ENCODE data around the gene CLEC4G. TPM values are rescaled to one million over a fixed set of nuclear protein-coding genes. Genes with fewer than 3 reads are reported as not detected.

Gene CLEC4G
- total and polyA plus RNA-seq, 2 of the 8 experiments (the other 6 are each of a cell fraction or from before 2014, with no cell fraction given): 0.35 to 2.9 TPM

DNA sequence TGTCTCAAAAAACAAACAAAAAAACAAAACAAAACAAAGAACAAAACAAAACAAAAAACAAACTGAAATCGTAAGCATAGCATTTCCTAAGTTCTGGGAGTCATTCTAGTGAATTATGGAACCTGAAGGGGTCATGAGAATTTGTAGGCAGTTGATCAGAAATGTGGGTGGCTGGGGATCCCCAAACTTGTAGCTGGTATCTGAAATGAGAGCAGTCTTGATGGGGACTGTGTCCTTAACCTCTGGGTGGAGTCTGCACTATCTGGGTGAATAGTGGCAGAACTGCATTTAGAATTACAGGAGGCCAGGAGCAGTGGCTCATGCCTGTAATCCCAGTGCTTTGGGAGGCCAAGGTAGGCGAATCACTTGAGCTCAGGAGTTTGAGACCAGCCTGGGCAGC, 6.1 kb downstream of the CLEC4G start:
- Histone ChIP-seq H4K91ac (replicated peaks; ENCODE audit: insufficient read length, low read length) (no peak overlapping the region), H3K4me3 (ENCODE audit: extremely low read depth in 1 of 4, insufficient read depth in 2 of 4, low read depth in 3 of 4, low read length in 4 of 4) (no peak overlapping the region), H3K79me2 (ENCODE audit: control insufficient read depth in 1 of 2, insufficient read depth in 2 of 2, low read length in 2 of 2) (no peaks in the 10 kb centered on the region), H2BK20ac (ENCODE audit: low read length) (no peak overlapping the region), H2AFZ (ENCODE audit: low read length) (no peak overlapping the region), H3K9ac (replicated peaks in 1 of 4; ENCODE audit: extremely low read depth in 1 of 4, low read depth in 3 of 4, low read length in 3 of 4) (no peak overlapping the region), H3K79me1 (ENCODE audit: low read depth, low read length) (no peaks in the 10 kb centered on the region), H4K5ac (ENCODE audit: insufficient read length, low read depth, low read length) (no peak overlapping the region), H4K8ac (ENCODE audit: extremely low read depth, insufficient read depth, low read length) (no peak overlapping the region), H2BK15ac (ENCODE audit: low read length) (no peak overlapping the region), H3K23ac (ENCODE audit: insufficient read length) (no peak overlapping the region), H3K4ac (replicated peaks; ENCODE audit: insufficient read length, low read depth, low read length) (no peak overlapping the region), H3K27me3 (replicated peaks in 1 of 4; ENCODE audit: control insufficient read depth in 3 of 4, extremely low read depth in 1 of 4, insufficient read depth in 3 of 4, low read length in 3 of 4) (peaks cover 20 to 33% (median 29%) of the 10 kb centered on the region in 4 experiments), H3K56ac (replicated peaks; ENCODE audit: insufficient read length, low read depth, low read length) (no peak overlapping the region), H2BK12ac (ENCODE audit: low read depth, low read length) (no peak overlapping the region), H2BK5ac (ENCODE audit: low read depth, low read length) (no peak overlapping the region), H3K14ac (ENCODE audit: insufficient read length) (no peak overlapping the region), H3K4me1 (replicated peaks in 1 of 4; ENCODE audit: control insufficient read depth in 3 of 4, insufficient read depth in 4 of 4, low read length in 3 of 4) (peaks cover 0 to 15% (median 9%) of the 10 kb centered on the region in 4 experiments; a peak in 6 of 7 replicates), H3K18ac (ENCODE audit: extremely low read depth, low read length) (no peak overlapping the region), H4K20me1 (replicated peaks in 1 of 2; ENCODE audit: control insufficient read depth in 1 of 2, insufficient read depth in 2 of 2, low read length in 2 of 2) (no peaks in the 10 kb centered on the region), H2BK120ac (replicated peaks; ENCODE audit: low read depth, low read length) (no peak overlapping the region), H3K23me2 (ENCODE audit: low read depth, low read length) (peaks cover 10% of the 10 kb centered on the region; the same call in 1 of the 2 replicates), H3K27ac (ENCODE audit: low read depth, low read length) (no peak overlapping the region), H2AK5ac (ENCODE audit: low read depth, low read length) (no peak overlapping the region), H3K36me3 (ENCODE audit: control insufficient read depth in 2 of 4, insufficient read depth in 4 of 4, low read length in 3 of 4) (no peaks in the 10 kb centered on the region), H3K9me3 (ENCODE audit: insufficient read depth in 2 of 2, low read depth in 1 of 2, low read length in 1 of 2) (no peaks in the 10 kb centered on the region), H3K4me2 (ENCODE audit: insufficient read depth in 1 of 2, low read depth in 2 of 2, low read length in 2 of 2) (no peak overlapping the region)
- WGBS, 2 experiments (ENCODE audit: extremely low coverage in 1 of 2, insufficient coverage in 1 of 2, insufficient read length in 1 of 2, insufficient replicate concordance in 2 of 2, low coverage in 1 of 2, low lambda C conversion rate in 2 of 2, missing lambda C conversion rate in 1 of 2): 80% methylated on average over 2 of the region's 2 CpGs; no CpG with 5 or more reads in 1 of the 2 experiments
- TF ChIP-seq CTBP2 (IDR thresholded peaks at IDR 0.05; ENCODE audit: borderline replicate concordance, insufficient read depth, insufficient read length, low read length): no peak
- no peak for TF ChIP-seq POLR2AphosphoS5 (IDR thresholded peaks at IDR 0.05; ENCODE audit: low read depth, low read length)
- CTCF ChIA-PET (ENCODE audit: partially characterized antibody): interaction anchor here (1.5 to 1.7 kb wide), 2 partner anchors 106 to 157 kb away, joined by 4 to 5 read pairs; no protein-coding TSS in a partner anchor
- POLR2A ChIA-PET (ENCODE audit: partially characterized antibody): no interaction called here
- no peak for DNase-seq (ENCODE audit: low read depth in 1 of 2, low spot score in 2 of 2)
- FAIRE-seq: no peak

Data from H1 (cell line).